GM21367 (cell line): ENCODE results near the gene DNAAF9.

Experiments used
- ATAC-seq: cut with Tn5 transposase; IDR thresholded peaks from one replicate; pipeline ENCODE4 v1.9.1; 2021; ENCODE audit not compliant: unreplicated experiment

DNAAF9 gene

GRCh38 chr20:3378138-3378537, 29.3 kb downstream of the DNAAF9 start:
- ATAC-seq: no peak

GRCh38 chr20:3377644-3378043, 29.8 kb downstream of the DNAAF9 start:
- ATAC-seq: no peak

- no peak for ATAC-seq
These were observed 33.2 kb downstream of the DNAAF9 start for GRCh38 chr20:3374296-3374695.

- ATAC-seq: no peak
These were observed 35.7 kb downstream of the DNAAF9 start for GRCh38 chr20:3371754-3372153.

- no peak for ATAC-seq
These were observed 40.4 kb downstream of the DNAAF9 start for GRCh38 chr20:3367089-3367488.

GRCh38 chr20:3364323-3365013, 43.0 kb downstream of the DNAAF9 start:
- ATAC-seq: no peak

- no peak for ATAC-seq
These were observed 46.7 kb downstream of the DNAAF9 start for GRCh38 chr20:3360752-3361151.

GRCh38 chr20:3358676-3359340, 48.7 kb downstream of the DNAAF9 start:
- no peak for ATAC-seq
